ENCODE results near the gene PLA2G7. TPM values are rescaled to one million over a fixed set of nuclear protein-coding genes. Genes with fewer than 3 reads are reported as not detected.

PLA2G7 gene
- total and polyA plus RNA-seq, 2 of the 4 experiments (the other 2 are of a cell fraction), result not detected

DNA sequence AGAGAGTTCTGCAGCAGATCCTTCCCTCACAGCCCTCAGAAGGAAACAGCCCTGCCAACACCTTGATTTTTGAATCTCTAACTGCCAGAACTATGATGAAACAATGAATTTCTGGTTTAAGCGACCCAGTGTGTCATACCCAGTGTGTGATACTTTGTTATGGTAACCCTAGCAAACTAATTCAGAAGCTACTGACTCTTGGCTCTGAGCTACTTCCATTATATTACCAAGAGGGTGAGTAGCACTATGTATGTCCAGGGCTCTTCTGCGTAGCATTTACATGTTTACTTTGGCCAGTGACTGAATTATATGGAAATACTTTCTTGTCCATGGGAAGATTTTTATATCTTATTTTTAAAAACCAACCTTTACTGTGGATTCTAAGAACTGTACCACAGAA is 28.3 kb upstream of the PLA2G7 start:
- no peak overlapping the region for H3K23ac ChIP-seq (ENCODE audit: low read depth, low read length)
- H3K56ac ChIP-seq (ENCODE audit: extremely low read depth, insufficient read depth, low read length), result no peak overlapping the region
- ChIA-PET CTCF (no interaction called here), POLR2A (ENCODE audit: unreplicated experiment) (no interaction called here)
- no peak overlapping the region for H2BK5ac ChIP-seq (ENCODE audit: low read depth, low read length, poor library complexity, severe bottlenecking)
- dilution Hi-C loops (cut with HindIII; ENCODE audit: low sequenced_read_pairs, unreplicated experiment) (no loop called here), in situ Hi-C loops (cut with MboI; ENCODE audit: low sequenced_read_pairs) (no loop called here), intact Hi-C loops (cut with micrococcal nuclease) (no loop called here)
- H4K91ac ChIP-seq (ENCODE audit: insufficient read depth, low read depth, low read length), result no peak overlapping the region
- H4K20me1 ChIP-seq (ENCODE audit: insufficient read depth, low read length), result no peaks in the 10 kb centered on the region
- no peak overlapping the region for H4K8ac ChIP-seq (ENCODE audit: low read depth in 2 of 2, low read length in 2 of 2)
- no peak overlapping the region for H3K18ac ChIP-seq (ENCODE audit: low read depth, low read length)
- TF ChIP-seq RCOR1 (IDR thresholded peaks at IDR 0.05; ENCODE audit: insufficient replicate concordance, low read length) (no peak), USF2 (IDR thresholded peaks at IDR 0.05; ENCODE audit: low read depth, low read length) (no peak), NFE2L2 (IDR thresholded peaks at IDR 0.05; ENCODE audit: low read depth, low read length) (no peak), BHLHE40 (IDR thresholded peaks at IDR 0.05; ENCODE audit: low read depth, low read length) (no peak), POLR2A (IDR thresholded peaks at IDR 0.05; ENCODE audit: low read depth, low read length) (no peak), MXI1 (IDR thresholded peaks at IDR 0.05; ENCODE audit: borderline replicate concordance, low read depth, low read length) (no peak), CEBPB (IDR thresholded peaks at IDR 0.05; ENCODE audit: low read depth, low read length) (no peak), MAFK (IDR thresholded peaks at IDR 0.05; ENCODE audit: low read depth, low read length) (no peak), FOS (IDR thresholded peaks at IDR 0.05; ENCODE audit: low read depth, low read length) (no peak), MAZ (IDR thresholded peaks at IDR 0.05; ENCODE audit: borderline replicate concordance, low read depth, low read length) (no peak), RAD21 (IDR thresholded peaks at IDR 0.05; ENCODE audit: low read length) (no peak), CTCF (conservative IDR thresholded peaks at IDR 0.05; ENCODE audit: low read depth, low read length) (no peak), CHD1 (IDR thresholded peaks at IDR 0.05; ENCODE audit: low read depth, low read length) (no peak), RFX5 (IDR thresholded peaks at IDR 0.05; ENCODE audit: low read depth, low read length) (no peak), SMC3 (IDR thresholded peaks at IDR 0.05; ENCODE audit: low read depth, low read length) (no peak)
- TF ChIP-seq, protein P1, sequence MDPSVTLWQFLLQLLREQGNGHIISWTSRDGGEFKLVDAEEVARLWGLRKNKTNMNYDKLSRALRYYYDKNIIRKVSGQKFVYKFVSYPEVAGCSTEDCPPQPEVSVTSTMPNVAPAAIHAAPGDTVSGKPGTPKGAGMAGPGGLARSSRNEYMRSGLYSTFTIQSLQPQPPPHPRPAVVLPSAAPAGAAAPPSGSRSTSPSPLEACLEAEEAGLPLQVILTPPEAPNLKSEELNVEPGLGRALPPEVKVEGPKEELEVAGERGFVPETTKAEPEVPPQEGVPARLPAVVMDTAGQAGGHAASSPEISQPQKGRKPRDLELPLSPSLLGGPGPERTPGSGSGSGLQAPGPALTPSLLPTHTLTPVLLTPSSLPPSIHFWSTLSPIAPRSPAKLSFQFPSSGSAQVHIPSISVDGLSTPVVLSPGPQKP (IDR thresholded peaks at IDR 0.05; ENCODE audit: borderline replicate concordance, low read depth, low read length), result no peak
- H3K36me3 ChIP-seq (ENCODE audit: control insufficient read depth, insufficient read depth, low read length), result no peaks in the 10 kb centered on the region
- no peaks in the 10 kb centered on the region for H3K27me3 ChIP-seq (ENCODE audit: control insufficient read depth, insufficient read depth, low read length)
- H3K27ac ChIP-seq (ENCODE audit: insufficient read depth, low read length), result no peak overlapping the region
- no peak overlapping the region for H2AFZ ChIP-seq (replicated peaks; ENCODE audit: low read length, poor library complexity)
- no peak overlapping the region for H3K9ac ChIP-seq (ENCODE audit: low read depth, low read length)
- no peaks in the 10 kb centered on the region for H3K9me3 ChIP-seq (ENCODE audit: control insufficient read depth, insufficient read depth, low read length)
- BruUV-seq (replicated peaks), result no TSS peak
- H2BK120ac ChIP-seq (ENCODE audit: low read depth, low read length), result no peak overlapping the region
- no CpG with 5 or more reads among the region's 2 CpGs for WGBS, 2 experiments (ENCODE audit: extremely low coverage in 2 of 2, insufficient read length in 1 of 2)
- H2BK15ac ChIP-seq (ENCODE audit: low read depth, low read length), result no peak overlapping the region
- H3K9me1 ChIP-seq (ENCODE audit: insufficient read depth, low read length), result no peaks in the 10 kb centered on the region
- no peak overlapping the region for H2AK9ac ChIP-seq (replicated peaks; ENCODE audit: low read depth, low read length, poor library complexity)
- ATAC-seq (ENCODE audit: low read depth) (no peak), DNase-seq (no peak)
- no peaks in the 10 kb centered on the region for H3K4me1 ChIP-seq (ENCODE audit: control insufficient read depth, insufficient read depth, low read length)
- H3K14ac ChIP-seq (replicated peaks; ENCODE audit: low read depth, low read length), result no peak overlapping the region
- no peak overlapping the region for H2AK5ac ChIP-seq (ENCODE audit: low read depth, low read length)
- no peak overlapping the region for H3K4me3 ChIP-seq (ENCODE audit: insufficient read depth, low read depth, low read length)
- no peak overlapping the region for H4K5ac ChIP-seq (ENCODE audit: low read depth, low read length)
- no peak overlapping the region for H3K4me2 ChIP-seq (ENCODE audit: low read depth, low read length)
- no peak overlapping the region for H2BK20ac ChIP-seq (ENCODE audit: low read depth, low read length)
- H3K79me1 ChIP-seq (ENCODE audit: low read depth in 1 of 2, low read length in 2 of 2), result no peaks in the 10 kb centered on the region
- no peak overlapping the region for H3K4ac ChIP-seq (ENCODE audit: low read depth, low read length)

Measured in IMR-90 (cell line).